IPS-15b (cell line): ENCODE data around the gene NINJ2.

Source experiments
- H3K27me3 ChIP-seq: one replicate; pipeline ENCODE4 v1.6.1; 2013; ENCODE audit warnings: low read length; ENCODE audit not compliant: control insufficient read depth, insufficient read depth
- H3K36me3 ChIP-seq: one replicate; pipeline ENCODE4 v1.6.1; 2013; ENCODE audit warnings: low read length; ENCODE audit not compliant: control insufficient read depth, insufficient read depth
- H3K4me1 ChIP-seq: one replicate; pipeline ENCODE4 v1.6.1; 2013; ENCODE audit warnings: mild to moderate bottlenecking, low read length; ENCODE audit not compliant: control insufficient read depth, insufficient read depth
- H3K4me3 ChIP-seq: one replicate; pipeline ENCODE4 v1.5.1; 2013; ENCODE audit warnings: low read depth, low read length
- H3K9ac ChIP-seq: one replicate; pipeline ENCODE4 v1.6.1; 2013; ENCODE audit warnings: low read depth, mild to moderate bottlenecking, low read length
- H3K9me3 ChIP-seq: one replicate; pipeline ENCODE4 v1.6.1; 2013; ENCODE audit warnings: mild to moderate bottlenecking, low read length; ENCODE audit not compliant: control insufficient read depth, insufficient read depth

Gene NINJ2

GRCh38 chr12:560691-561390 is 102.4 kb downstream of the NINJ2 start:
- no peaks in the 10 kb centered on the region for H3K9me3 ChIP-seq
- no peak overlapping the region for H3K9ac ChIP-seq
- H3K27me3 ChIP-seq = no peaks in the 10 kb centered on the region
- H3K36me3 ChIP-seq = peaks cover 3% of the 10 kb centered on the region
- H3K4me1 ChIP-seq = no peaks in the 10 kb centered on the region
- no peak overlapping the region for H3K4me3 ChIP-seq

DNA sequence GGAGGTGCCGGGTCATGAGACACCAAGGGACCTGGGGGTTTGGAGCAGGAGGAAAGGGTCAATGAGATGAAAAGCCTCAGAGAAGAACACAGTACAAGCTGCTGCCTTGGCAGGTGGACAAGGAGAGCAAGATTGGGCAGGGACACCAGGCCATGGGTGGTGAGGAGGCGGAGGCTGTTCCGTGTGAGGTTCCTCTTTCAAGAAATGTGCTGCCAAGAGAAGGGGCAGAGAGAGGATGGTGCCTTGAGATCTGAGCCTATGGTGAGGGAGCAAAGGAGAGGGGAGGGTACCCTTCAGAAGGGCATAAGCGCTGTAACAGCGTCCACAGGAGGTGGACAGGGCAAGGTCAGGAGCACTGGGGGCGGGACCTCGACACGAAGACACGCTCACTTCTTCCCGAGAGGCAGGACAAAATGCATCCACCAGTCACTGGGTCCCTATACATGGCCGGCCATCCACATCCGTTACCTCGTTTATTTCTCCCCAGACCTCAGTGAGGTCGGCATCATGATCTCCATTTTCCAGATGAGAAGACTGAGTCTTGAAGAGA is 103.3 kb downstream of the NINJ2 start:
- no peak overlapping the region for H3K9ac ChIP-seq
- no peaks in the 10 kb centered on the region for H3K4me1 ChIP-seq
- peaks cover 3% of the 10 kb centered on the region for H3K36me3 ChIP-seq
- H3K4me3 ChIP-seq = no peak overlapping the region
- no peaks in the 10 kb centered on the region for H3K9me3 ChIP-seq
- no peaks in the 10 kb centered on the region for H3K27me3 ChIP-seq

DNA sequence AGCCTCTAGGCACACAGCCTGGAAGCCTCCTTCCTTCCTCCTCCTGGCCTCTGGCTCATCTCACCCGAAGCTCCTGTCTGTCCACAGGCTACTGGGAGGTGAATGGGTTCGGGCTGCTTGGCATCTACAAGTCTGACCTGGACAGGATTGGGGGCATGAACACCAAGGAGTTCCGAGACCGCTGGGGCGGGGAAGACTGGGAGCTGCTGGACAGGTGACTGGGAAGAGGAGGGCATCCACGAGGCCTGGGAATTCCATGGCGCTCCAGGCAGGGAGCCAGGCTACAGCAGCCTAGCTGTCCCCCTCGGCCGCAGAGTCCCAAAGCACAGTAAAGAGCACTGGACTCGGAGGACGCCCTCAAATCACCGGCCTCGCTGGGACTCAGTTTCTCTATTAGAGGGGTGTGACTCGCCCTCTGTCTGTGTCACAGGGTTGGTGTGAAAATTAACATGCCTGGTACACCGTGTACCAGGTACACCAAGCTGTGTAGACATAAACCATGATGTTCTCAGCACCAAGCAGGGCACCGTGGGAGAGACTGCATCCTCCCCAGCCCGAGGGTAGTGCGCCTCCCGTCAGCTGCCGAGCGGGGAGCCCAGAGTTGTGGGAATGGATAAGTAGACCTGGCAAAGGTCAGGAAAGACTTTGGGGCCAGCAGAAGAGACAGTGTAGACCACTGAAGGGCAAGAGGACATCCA is 103.9 kb downstream of the NINJ2 start:
- Histone ChIP-seq H3K4me1 (no peaks in the 10 kb centered on the region), H3K4me3 (no peak overlapping the region), H3K9me3 (no peaks in the 10 kb centered on the region), H3K9ac (no peak overlapping the region), H3K27me3 (no peaks in the 10 kb centered on the region), H3K36me3 (peaks cover 3% of the 10 kb centered on the region)

GRCh38 chr12:558580-558979 is 104.7 kb downstream of the NINJ2 start:
- Histone ChIP-seq H3K4me3 (no peak overlapping the region), H3K4me1 (no peaks in the 10 kb centered on the region), H3K27me3 (no peaks in the 10 kb centered on the region), H3K36me3 (peaks cover 3% of the 10 kb centered on the region), H3K9me3 (no peaks in the 10 kb centered on the region), H3K9ac (no peak overlapping the region)

DNA sequence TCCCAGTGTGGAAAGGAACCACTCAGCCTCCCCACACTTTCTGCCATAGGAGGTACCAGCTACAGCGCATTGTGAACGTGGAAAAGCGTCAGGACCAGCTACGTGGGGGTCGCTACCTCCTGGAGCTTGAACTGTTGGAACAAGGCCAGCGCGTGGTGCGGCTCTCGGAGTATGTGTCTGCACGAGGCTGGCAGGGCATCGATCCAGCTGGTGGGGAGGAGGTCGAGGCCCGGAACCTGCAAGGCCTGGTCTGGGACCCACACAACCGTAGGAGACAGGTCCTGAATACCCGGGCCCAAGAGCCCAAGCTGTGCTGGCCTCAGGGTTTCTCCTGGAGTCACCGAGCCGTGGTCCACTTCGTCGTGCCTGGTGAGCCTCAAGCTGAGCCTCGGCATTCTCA is 106.7 kb downstream of the NINJ2 start:
- H3K27me3 ChIP-seq = no peaks in the 10 kb centered on the region

GRCh38 chr12:554001-554285 is 109.3 kb downstream of the NINJ2 start:
- no peaks in the 10 kb centered on the region for H3K9me3 ChIP-seq
- H3K36me3 ChIP-seq = peaks cover 7% of the 10 kb centered on the region
- no peaks in the 10 kb centered on the region for H3K4me1 ChIP-seq
- no peak overlapping the region for H3K9ac ChIP-seq
- H3K4me3 ChIP-seq = no peak overlapping the region
- H3K27me3 ChIP-seq = no peaks in the 10 kb centered on the region

More for the DNA sequence above, 106.7 kb downstream of the NINJ2 start:
- Histone ChIP-seq H3K9ac (no peak overlapping the region), H3K9me3 (no peaks in the 10 kb centered on the region), H3K4me1 (no peaks in the 10 kb centered on the region), H3K36me3 (peaks cover 6% of the 10 kb centered on the region), H3K4me3 (no peak overlapping the region)

- Histone ChIP-seq H3K9ac (no peak overlapping the region), H3K36me3 (peaks cover 7% of the 10 kb centered on the region), H3K27me3 (no peaks in the 10 kb centered on the region), H3K4me1 (no peaks in the 10 kb centered on the region), H3K9me3 (no peaks in the 10 kb centered on the region), H3K4me3 (no peak overlapping the region)
Measured at GRCh38 chr12:553216-554000, 109.8 kb downstream of the NINJ2 start.

GRCh38 chr12:552466-552865 is 110.8 kb downstream of the NINJ2 start:
- H3K9ac ChIP-seq = no peak overlapping the region
- H3K9me3 ChIP-seq = no peaks in the 10 kb centered on the region
- H3K36me3 ChIP-seq = peaks cover 9% of the 10 kb centered on the region
- H3K4me1 ChIP-seq = no peaks in the 10 kb centered on the region
- H3K4me3 ChIP-seq = no peak overlapping the region
- H3K27me3 ChIP-seq = no peaks in the 10 kb centered on the region

DNA sequence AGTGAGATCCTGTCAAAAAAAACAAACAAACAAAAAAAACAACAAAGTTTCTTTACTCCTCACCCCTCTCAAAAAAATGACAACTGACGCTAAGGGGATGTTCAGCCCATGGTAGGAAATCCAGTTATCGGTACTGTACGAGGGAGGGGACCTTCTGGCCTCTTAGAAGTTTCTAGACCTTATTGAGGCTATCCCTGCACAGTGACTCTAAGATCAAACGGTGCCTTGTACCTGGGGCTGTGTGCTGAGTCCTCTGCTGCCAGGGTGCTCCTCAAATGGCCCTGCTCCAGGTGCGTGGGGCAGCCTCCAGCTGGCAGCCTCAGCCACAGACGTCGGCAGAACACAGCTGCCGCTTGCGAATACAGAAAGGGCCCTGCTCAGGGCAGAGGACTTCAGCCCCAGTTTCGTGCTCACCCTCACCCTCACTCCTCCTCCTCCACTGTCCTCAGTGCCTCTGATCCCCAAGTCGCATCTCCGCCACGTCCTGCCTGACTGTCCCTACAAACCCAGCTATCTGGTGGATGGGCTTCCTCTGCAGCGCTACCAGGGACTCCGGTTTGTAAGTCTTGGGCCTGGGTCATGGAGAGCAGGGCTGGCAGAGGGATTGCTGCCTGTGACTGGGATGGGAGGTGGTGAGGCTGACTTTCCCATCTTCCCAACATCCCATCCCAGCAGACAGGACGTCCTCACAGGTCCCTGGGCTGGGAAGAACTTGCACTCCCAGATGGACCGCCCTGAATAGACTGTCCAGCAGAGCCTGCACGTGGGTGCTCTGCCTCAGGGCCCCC is 112.6 kb downstream of the NINJ2 start:
- Histone ChIP-seq H3K9ac (no peak overlapping the region), H3K4me3 (no peak overlapping the region), H3K27me3 (peaks cover 5% of the 10 kb centered on the region), H3K36me3 (peaks cover 9% of the 10 kb centered on the region), H3K9me3 (no peaks in the 10 kb centered on the region), H3K4me1 (no peaks in the 10 kb centered on the region)

DNA sequence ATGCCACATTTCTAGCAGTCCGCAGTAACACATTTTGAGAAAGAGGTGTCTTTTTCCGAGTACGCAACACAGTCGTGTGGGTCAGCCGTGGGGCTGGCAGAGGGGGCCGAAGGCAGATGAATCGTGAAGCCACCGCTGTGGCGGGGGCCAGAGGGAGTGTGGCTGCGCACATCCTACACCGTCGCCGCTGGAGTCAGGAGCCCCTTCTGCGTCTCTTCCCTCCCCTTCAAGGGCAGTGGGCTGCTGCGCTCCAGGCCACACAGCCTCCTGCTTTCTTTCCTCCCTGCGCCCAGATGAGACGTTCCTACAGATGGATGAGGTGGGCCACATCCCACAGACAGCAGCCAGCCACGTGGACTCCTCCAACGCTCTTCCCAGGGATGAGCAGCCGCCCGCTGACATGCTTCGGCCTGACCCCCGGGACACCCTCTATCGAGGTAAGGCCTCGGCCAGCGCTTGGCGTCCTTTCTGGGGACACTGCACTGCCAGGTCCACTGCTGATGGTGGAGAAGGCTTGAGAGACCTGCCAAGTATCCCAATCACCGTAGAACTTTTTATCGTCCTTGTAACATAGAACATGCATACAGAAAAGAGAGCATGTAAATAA is 113.7 kb downstream of the NINJ2 start:
- no peaks in the 10 kb centered on the region for H3K4me1 ChIP-seq
- no peak overlapping the region for H3K4me3 ChIP-seq
- H3K36me3 ChIP-seq = peaks cover 9% of the 10 kb centered on the region
- H3K9me3 ChIP-seq = no peaks in the 10 kb centered on the region
- H3K9ac ChIP-seq = no peak overlapping the region
- H3K27me3 ChIP-seq = peaks cover 5% of the 10 kb centered on the region

GRCh38 chr12:547883-548470 is 115.3 kb downstream of the NINJ2 start:
- H3K4me1 ChIP-seq = no peaks in the 10 kb centered on the region
- H3K36me3 ChIP-seq = peaks cover 9% of the 10 kb centered on the region
- no peak overlapping the region for H3K4me3 ChIP-seq
- peaks cover 5% of the 10 kb centered on the region for H3K27me3 ChIP-seq
- no peak overlapping the region for H3K9ac ChIP-seq
- no peaks in the 10 kb centered on the region for H3K9me3 ChIP-seq
